ENCODE results near the gene PIP5KL1. TPM values are rescaled to one million over a fixed set of nuclear protein-coding genes. Genes with fewer than 3 reads are reported as not detected.

Gene PIP5KL1
- total and polyA plus RNA-seq, 2 of the 4 experiments (the other 2 are of a cell fraction): 0.36 to 3.6 TPM

DNA sequence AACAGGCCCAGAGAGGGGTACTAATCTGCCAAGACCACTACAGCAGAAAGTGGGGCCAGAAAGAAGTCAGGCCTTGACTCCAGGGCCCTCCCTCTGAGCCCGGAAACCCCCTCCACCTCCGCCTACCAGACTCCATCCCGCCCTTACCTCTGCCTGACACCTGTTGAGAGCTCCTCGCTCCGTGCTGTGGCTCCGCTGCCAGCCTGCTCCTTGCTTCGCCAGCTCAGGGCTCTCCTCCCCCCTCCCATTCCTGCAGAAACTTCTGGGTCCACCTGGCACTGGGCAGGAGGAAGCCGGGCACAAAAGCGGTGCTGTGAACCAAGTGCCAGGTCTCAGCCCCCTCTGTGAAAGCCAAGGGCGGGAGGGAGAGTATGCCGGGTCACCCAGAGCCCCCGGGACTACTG is 24.8 kb downstream of the PIP5KL1 start:
- intact Hi-C loops (cut with micrococcal nuclease) (no loop called here), in situ Hi-C loops (cut with MboI; ENCODE audit: low sequenced_read_pairs) (no loop called here), dilution Hi-C loops (cut with HindIII; ENCODE audit: low sequenced_read_pairs, unreplicated experiment) (no loop called here)
- H3K27ac ChIP-seq (ENCODE audit: insufficient read depth, low read length): no peak overlapping the region
- no peak overlapping the region for H2AFZ ChIP-seq (replicated peaks; ENCODE audit: low read length, poor library complexity)
- H3K56ac ChIP-seq (ENCODE audit: extremely low read depth, insufficient read depth, low read length): no peak overlapping the region
- H2BK5ac ChIP-seq (ENCODE audit: low read depth, low read length, poor library complexity, severe bottlenecking): no peak overlapping the region
- no peak for TF ChIP-seq CHD1 (IDR thresholded peaks at IDR 0.05; ENCODE audit: low read depth, low read length)
- TF ChIP-seq MXI1 (IDR thresholded peaks at IDR 0.05; ENCODE audit: borderline replicate concordance, low read depth, low read length): no peak
- no peak for TF ChIP-seq SMC3 (IDR thresholded peaks at IDR 0.05; ENCODE audit: low read depth, low read length)
- TF ChIP-seq, protein P1, sequence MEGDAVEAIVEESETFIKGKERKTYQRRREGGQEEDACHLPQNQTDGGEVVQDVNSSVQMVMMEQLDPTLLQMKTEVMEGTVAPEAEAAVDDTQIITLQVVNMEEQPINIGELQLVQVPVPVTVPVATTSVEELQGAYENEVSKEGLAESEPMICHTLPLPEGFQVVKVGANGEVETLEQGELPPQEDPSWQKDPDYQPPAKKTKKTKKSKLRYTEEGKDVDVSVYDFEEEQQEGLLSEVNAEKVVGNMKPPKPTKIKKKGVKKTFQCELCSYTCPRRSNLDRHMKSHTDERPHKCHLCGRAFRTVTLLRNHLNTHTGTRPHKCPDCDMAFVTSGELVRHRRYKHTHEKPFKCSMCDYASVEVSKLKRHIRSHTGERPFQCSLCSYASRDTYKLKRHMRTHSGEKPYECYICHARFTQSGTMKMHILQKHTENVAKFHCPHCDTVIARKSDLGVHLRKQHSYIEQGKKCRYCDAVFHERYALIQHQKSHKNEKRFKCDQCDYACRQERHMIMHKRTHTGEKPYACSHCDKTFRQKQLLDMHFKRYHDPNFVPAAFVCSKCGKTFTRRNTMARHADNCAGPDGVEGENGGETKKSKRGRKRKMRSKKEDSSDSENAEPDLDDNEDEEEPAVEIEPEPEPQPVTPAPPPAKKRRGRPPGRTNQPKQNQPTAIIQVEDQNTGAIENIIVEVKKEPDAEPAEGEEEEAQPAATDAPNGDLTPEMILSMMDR (conservative IDR thresholded peaks at IDR 0.05; ENCODE audit: low read depth, low read length): no peak
- TF ChIP-seq FOS (IDR thresholded peaks at IDR 0.05; ENCODE audit: low read depth, low read length): no peak
- no peak for TF ChIP-seq MAZ (IDR thresholded peaks at IDR 0.05; ENCODE audit: borderline replicate concordance, low read depth, low read length)
- no peak for TF ChIP-seq BHLHE40 (IDR thresholded peaks at IDR 0.05; ENCODE audit: low read depth, low read length)
- TF ChIP-seq USF2 (IDR thresholded peaks at IDR 0.05; ENCODE audit: low read depth, low read length): no peak
- no peak for TF ChIP-seq CEBPB (IDR thresholded peaks at IDR 0.05; ENCODE audit: low read depth, low read length)
- no peak for TF ChIP-seq RFX5 (IDR thresholded peaks at IDR 0.05; ENCODE audit: low read depth, low read length)
- TF ChIP-seq RCOR1 (IDR thresholded peaks at IDR 0.05; ENCODE audit: insufficient replicate concordance, low read length): no peak
- no peak for TF ChIP-seq MAFK (IDR thresholded peaks at IDR 0.05; ENCODE audit: low read depth, low read length)
- no peak for TF ChIP-seq RAD21 (IDR thresholded peaks at IDR 0.05; ENCODE audit: low read length)
- no peak for TF ChIP-seq NFE2L2 (IDR thresholded peaks at IDR 0.05; ENCODE audit: low read depth, low read length)
- no peak for TF ChIP-seq POLR2A (IDR thresholded peaks at IDR 0.05; ENCODE audit: low read depth, low read length)
- TF ChIP-seq, protein P2, sequence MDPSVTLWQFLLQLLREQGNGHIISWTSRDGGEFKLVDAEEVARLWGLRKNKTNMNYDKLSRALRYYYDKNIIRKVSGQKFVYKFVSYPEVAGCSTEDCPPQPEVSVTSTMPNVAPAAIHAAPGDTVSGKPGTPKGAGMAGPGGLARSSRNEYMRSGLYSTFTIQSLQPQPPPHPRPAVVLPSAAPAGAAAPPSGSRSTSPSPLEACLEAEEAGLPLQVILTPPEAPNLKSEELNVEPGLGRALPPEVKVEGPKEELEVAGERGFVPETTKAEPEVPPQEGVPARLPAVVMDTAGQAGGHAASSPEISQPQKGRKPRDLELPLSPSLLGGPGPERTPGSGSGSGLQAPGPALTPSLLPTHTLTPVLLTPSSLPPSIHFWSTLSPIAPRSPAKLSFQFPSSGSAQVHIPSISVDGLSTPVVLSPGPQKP (IDR thresholded peaks at IDR 0.05; ENCODE audit: borderline replicate concordance, low read depth, low read length): no peak
- ChIA-PET POLR2A (ENCODE audit: unreplicated experiment) (no interaction called here), CTCF (no interaction called here)
- no peaks in the 10 kb centered on the region for H3K9me3 ChIP-seq (ENCODE audit: control insufficient read depth, insufficient read depth, low read length)
- H3K23ac ChIP-seq (ENCODE audit: low read depth, low read length): no peak overlapping the region
- H3K4ac ChIP-seq (ENCODE audit: low read depth, low read length): no peak overlapping the region
- H4K91ac ChIP-seq (ENCODE audit: insufficient read depth, low read depth, low read length): no peak overlapping the region
- H3K27me3 ChIP-seq (ENCODE audit: control insufficient read depth, insufficient read depth, low read length): no peaks in the 10 kb centered on the region
- no peak overlapping the region for H2AK9ac ChIP-seq (replicated peaks; ENCODE audit: low read depth, low read length, poor library complexity)
- peaks cover 13% of the 10 kb centered on the region for H3K36me3 ChIP-seq (ENCODE audit: control insufficient read depth, insufficient read depth, low read length)
- H3K4me2 ChIP-seq (ENCODE audit: low read depth, low read length): no peak overlapping the region
- no peak overlapping the region for H3K14ac ChIP-seq (replicated peaks; ENCODE audit: low read depth, low read length)
- 98% methylated on average over 8 of the region's 12 CpGs; no CpG with 5 or more reads in 1 of the 2 experiments for WGBS, 2 experiments (ENCODE audit: extremely low coverage in 2 of 2, insufficient read length in 1 of 2)
- H4K8ac ChIP-seq (ENCODE audit: low read depth in 2 of 2, low read length in 2 of 2): no peak overlapping the region
- H4K5ac ChIP-seq (ENCODE audit: low read depth, low read length): no peak overlapping the region
- H2BK120ac ChIP-seq (ENCODE audit: low read depth, low read length): no peak overlapping the region
- no peaks in the 10 kb centered on the region for H4K20me1 ChIP-seq (ENCODE audit: insufficient read depth, low read length)
- peaks cover 0 to 3% of the 10 kb centered on the region in 2 experiments; a peak in 1 of 4 replicates for H3K79me1 ChIP-seq (ENCODE audit: low read depth in 1 of 2, low read length in 2 of 2)
- no peak overlapping the region for H2BK15ac ChIP-seq (ENCODE audit: low read depth, low read length)
- no peak overlapping the region for H2AK5ac ChIP-seq (ENCODE audit: low read depth, low read length)
- no peak overlapping the region for H3K4me3 ChIP-seq (ENCODE audit: insufficient read depth, low read depth, low read length)
- ATAC-seq (ENCODE audit: low read depth) (no peak), DNase-seq (no peak)
- H3K9ac ChIP-seq (ENCODE audit: low read depth, low read length): no peak overlapping the region
- H3K18ac ChIP-seq (ENCODE audit: low read depth, low read length): no peak overlapping the region
- peaks cover 16% of the 10 kb centered on the region for H3K4me1 ChIP-seq (ENCODE audit: control insufficient read depth, insufficient read depth, low read length)
- no peak overlapping the region for H2BK20ac ChIP-seq (ENCODE audit: low read depth, low read length)
- BruUV-seq (replicated peaks): no TSS peak
- H3K9me1 ChIP-seq (ENCODE audit: insufficient read depth, low read length): peaks cover 6% of the 10 kb centered on the region; the same call in 1 of the 2 replicates

Data from IMR-90 (cell line).